ENCODE measurements around the gene LZTFL1.

The LZTFL1 gene

DNA sequence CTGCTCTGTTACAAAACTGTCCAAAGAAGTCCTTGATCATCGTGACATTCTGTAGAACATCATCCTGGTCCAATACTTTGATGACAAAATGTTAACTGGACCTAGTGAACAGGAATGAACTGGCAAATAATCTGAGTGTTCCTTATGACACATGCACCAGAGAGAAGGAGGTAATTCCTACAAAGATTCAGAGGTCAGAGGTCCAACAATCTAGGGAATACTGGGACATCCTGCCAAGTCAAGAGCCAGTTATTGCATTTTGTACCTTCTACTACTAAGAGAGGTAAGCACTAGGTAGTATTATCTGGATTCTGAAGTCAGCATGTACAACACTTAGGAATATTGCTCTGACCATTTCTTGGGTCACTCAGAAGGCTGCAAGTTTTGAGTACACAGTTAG is 20.8 kb downstream of the LZTFL1 start:
- DNase-seq, result no peak
- in situ Hi-C loops (cut with HindIII; ENCODE audit: low pct_ligation_motif_present, low pct_unique_long_range_greater_than_20kb, low sequenced_read_pairs), result no loop called here

DNA sequence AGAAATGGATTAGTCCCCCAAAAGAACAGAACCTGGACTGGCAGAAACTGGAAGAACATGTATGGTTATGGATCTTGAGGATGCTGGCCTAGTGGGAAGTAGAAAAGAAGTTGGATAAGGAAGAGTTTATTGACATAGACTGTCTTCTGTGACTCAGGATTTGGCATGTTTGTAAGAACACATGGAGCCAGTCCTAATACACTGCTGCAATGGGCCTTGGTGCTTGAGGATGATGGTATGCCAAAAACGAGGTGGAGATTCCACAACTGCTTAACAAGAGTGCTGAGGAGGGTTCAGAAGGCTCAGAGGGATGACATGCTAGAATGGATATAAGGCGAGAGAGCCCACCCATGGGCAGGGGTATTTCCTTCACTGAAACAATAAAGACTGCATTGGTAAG is 22.4 kb downstream of the LZTFL1 start:
- DNase-seq, result no peak
- in situ Hi-C loops (cut with HindIII; ENCODE audit: low pct_ligation_motif_present, low pct_unique_long_range_greater_than_20kb, low sequenced_read_pairs), result no loop called here

DNA sequence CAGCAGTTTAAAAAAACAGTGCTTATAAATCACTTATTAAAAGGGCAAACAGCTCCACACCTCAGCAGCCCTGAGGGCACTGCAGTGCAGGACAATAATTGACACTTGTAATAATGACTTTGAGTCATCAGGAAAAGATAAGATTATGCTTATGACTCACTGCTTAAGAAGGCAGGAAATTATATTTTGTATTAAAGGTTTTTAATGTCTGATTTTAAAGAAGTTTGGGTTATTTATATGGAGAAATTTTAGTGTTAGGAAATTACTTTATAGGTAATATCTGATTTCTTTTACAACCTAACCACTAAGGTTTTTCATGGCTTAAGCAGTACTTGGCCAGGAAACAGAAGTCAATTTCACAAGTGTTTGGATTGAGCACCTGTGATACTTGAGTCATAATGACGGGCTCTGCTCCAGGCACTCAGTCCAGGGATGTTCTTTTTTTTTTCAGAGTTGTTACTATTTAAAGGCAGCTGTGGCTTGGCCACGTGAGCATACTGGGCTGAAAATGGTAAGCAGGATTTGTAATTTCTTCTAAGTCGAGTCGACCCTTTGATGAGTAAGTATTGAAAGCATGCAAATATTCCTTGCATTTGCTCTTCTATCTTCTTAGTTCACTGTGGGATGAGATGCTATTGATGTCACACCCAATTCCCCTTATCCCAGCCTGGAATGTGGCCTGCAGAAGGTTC is 23.9 kb downstream of the LZTFL1 start:
- DNase-seq, result peak; percentile 89
- in situ Hi-C loops (cut with HindIII; ENCODE audit: low pct_ligation_motif_present, low pct_unique_long_range_greater_than_20kb, low sequenced_read_pairs), result no loop called here

DNA sequence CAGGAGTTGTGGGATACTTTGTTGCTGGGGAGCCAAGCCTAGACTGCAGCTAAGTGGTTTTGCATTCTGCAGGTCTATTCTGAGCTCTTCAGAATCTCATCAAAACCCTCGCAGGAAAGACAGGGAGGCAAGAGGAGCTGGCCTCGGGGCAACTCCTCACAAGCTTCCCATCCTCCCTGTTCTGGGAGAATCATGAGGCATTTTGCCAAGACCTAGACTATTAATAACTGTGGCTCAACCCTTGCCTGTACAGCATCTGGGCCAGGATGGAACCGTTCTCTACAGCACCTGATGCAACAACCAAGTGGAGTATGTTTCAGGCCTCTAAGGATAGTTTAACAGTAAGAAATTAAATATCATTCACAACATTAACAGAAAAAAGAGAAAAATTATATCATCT is 25.4 kb downstream of the LZTFL1 start:
- no peak for DNase-seq
- in situ Hi-C loops (cut with HindIII; ENCODE audit: low pct_ligation_motif_present, low pct_unique_long_range_greater_than_20kb, low sequenced_read_pairs), result no loop called here

DNA sequence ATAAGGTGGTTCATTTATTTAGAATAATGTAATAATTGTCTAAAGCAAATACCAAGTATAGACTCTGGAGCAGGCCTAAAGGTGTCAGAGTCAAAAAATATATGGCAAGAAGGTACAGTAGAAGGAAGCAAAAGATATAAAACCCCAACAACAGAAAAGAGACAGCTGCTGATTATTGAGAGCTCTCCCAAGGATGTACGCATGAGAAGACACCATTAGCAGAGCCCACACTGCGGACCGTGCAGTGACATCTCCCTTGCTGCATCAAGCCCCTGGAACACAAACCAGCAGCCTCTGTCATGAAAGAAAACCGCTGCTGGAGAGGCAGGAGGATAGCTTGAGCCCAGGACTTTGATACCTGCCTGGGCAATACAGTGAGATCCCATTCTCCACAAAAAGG is 27.6 kb downstream of the LZTFL1 start:
- in situ Hi-C loops (cut with HindIII; ENCODE audit: low pct_ligation_motif_present, low pct_unique_long_range_greater_than_20kb, low sequenced_read_pairs), result no loop called here
- DNase-seq, result no peak

DNA sequence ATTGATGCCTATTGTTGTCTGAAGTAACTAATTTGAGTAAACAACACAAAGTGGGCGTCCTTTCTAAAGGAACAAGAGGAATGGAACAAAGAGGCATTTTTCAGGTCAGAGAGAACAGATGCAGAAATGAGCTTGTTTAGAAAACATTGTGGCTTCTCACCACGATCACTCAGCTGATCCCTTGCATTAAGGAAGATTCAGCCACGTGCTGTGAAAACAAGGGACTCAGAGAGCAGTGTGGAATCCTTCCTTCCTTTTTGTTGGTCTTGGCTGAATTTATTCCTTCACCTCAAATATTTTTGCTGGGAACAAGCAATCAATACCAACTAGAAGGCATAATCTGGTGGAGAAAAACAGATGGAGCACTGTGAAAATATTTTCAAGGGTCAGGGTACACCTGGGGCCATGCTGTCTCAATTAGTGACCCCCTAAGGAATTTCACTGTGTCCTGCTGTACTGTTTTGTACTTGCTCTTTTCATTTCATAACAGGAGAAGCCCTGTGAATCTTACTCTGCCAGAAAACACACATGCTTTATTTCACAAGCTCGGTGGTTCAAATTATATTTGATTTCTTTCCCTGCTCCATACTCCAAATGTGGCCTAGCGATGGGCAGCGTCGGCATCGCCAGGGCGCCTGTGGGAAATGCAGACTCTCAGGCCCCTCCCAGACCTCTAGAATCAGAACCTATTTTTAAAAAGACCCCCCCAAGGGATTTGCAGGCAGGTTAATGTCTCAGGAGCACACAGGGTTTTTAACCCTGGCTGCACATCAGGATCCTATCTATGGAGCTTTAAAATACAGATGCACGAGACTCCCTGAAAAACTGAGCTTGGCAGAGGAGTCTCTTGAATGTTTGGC is 34.0 kb downstream of the LZTFL1 start:
- in situ Hi-C loops (cut with HindIII; ENCODE audit: low pct_ligation_motif_present, low pct_unique_long_range_greater_than_20kb, low sequenced_read_pairs), result no loop called here
- DNase-seq, result no peak

DNA sequence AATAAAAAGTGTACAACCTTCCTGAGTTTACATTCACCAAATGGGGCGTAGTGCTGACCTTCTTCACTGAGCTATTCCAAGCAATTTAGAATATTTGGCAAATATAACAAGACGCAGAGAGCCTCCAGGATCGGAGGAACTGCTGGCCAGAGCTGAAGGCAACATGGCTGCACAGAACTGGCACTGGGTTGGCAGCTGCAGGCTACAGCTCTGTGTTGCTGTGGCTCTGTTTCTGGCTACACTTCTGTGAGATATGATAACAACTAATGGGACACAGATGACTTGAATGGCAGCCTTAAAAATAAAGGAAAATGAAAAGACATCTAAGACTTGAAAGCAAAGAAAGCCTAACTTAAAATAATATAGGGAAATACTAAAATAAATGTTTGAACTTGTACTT is 34.8 kb downstream of the LZTFL1 start:
- in situ Hi-C loops (cut with HindIII; ENCODE audit: low pct_ligation_motif_present, low pct_unique_long_range_greater_than_20kb, low sequenced_read_pairs), result no loop called here

DNA sequence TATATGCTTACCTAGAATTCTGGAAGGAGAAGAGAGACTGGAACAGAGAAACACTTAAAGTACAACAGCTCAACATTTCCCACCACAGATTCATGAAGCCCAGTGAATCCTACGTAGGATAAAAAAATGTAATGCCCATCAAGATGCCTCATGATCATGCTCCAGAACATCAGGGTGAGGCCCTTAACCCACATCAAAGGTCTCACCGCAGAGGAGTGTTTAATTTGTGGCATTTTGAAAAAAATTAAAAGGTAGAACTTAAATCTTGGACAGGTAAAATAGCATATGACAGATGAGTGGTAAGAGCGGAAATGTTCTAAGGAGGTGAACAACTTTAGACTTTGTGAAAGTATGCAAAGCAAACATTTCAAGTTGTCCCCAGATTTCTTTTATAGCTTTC is 35.8 kb downstream of the LZTFL1 start:
- in situ Hi-C loops (cut with HindIII; ENCODE audit: low pct_ligation_motif_present, low pct_unique_long_range_greater_than_20kb, low sequenced_read_pairs), result no loop called here

More for the DNA sequence above, 34.8 kb downstream of the LZTFL1 start:
- DNase-seq, result no peak

DNA sequence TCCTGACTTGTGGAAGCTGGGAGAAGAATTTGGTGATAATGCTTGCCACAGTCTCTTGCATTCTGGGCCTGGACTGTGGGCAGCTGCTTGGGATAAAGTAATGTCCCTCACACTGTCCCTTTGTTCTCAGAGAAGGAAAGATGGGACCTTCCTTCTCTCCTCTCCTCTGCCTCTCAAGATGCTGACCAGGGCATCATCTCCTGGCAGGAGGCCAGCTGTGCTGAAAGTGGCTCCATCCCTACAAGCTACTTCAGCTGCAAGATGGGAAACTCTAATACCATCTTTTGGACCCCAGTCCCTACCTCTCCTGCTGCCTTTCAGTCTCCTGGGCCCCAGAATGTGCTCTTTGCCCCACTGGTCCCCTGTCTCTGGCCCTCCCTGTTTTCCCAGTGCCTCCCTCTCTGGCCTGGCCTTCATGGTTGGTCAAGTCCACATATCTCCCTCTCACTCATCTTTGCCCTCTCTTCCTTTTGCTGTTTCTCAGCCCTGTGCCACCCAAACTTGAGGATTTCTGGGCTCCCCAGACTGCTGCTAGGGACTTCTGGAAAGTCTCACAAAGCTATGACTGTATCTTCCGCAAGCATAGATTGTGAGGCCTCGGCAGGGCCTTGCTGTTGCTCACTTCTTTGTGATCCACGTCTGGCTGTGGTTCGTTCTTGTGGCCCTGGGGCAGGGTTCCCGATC is 38.5 kb downstream of the LZTFL1 start:
- in situ Hi-C loops (cut with HindIII; ENCODE audit: low pct_ligation_motif_present, low pct_unique_long_range_greater_than_20kb, low sequenced_read_pairs), result no loop called here
- DNase-seq, result no peak

More for the DNA sequence above, 35.8 kb downstream of the LZTFL1 start:
- no peak for DNase-seq

DNA sequence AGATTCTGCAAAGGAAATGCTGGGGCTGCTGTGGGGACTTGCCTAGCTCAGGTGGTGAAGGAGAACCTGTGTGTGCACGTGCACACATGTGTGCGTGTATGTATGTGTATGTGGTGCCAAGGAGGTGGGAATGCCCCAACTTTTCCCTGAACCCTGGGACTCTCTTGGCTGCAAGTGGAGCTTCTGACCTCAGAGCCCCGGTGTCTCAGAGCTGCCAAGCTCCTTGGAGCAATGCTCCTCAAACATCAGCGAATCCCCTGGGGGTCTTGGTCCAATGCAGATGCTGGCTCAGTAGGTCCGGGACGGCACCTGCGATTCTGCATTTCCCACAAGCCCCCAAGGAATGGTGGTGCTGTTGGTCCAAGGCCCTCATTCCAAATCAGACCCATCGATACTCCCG is 39.8 kb downstream of the LZTFL1 start:
- in situ Hi-C loops (cut with HindIII; ENCODE audit: low pct_ligation_motif_present, low pct_unique_long_range_greater_than_20kb, low sequenced_read_pairs), result no loop called here
- no peak for DNase-seq

DNA sequence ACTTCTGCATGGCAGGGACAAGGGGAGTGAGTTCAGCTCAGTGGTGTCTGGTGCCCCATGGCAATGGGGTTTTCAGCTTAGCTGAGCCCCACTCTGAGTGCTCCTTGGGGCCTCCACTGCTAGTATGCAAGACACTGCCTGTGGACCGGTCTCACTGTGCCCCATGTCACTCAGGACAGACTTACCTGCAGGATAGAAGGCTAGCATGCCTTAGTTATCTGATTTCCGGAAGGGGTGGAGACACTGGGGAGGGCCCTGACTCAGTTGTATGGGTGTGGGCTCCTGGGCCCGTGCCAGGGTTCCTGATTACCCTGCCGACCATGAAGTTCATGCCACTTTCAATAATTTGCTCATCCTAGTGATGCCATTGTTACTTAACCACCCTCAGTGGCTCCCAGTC is 41.3 kb downstream of the LZTFL1 start:
- in situ Hi-C loops (cut with HindIII; ENCODE audit: low pct_ligation_motif_present, low pct_unique_long_range_greater_than_20kb, low sequenced_read_pairs), result no loop called here
- no peak for DNase-seq

DNA sequence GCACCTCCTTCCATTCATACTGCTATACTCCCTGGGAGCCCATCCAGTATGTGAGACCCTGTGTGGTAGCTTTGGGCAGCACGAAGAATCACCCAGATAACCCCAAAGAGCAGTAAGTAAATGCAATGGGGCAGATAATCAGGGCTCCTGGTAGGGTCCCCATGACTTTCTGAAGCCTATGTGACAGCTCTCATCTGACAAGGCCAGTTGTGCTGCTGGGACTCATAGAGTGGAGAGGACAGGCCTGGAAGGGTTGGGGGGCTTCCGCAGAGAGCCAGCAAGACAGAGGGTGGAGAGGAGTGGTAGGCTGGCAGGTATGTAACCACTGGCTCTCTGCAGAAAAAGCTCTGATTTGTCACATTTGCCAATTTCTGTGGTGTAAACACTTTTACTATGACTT is 42.3 kb downstream of the LZTFL1 start:
- in situ Hi-C loops (cut with HindIII; ENCODE audit: low pct_ligation_motif_present, low pct_unique_long_range_greater_than_20kb, low sequenced_read_pairs), result no loop called here

DNA sequence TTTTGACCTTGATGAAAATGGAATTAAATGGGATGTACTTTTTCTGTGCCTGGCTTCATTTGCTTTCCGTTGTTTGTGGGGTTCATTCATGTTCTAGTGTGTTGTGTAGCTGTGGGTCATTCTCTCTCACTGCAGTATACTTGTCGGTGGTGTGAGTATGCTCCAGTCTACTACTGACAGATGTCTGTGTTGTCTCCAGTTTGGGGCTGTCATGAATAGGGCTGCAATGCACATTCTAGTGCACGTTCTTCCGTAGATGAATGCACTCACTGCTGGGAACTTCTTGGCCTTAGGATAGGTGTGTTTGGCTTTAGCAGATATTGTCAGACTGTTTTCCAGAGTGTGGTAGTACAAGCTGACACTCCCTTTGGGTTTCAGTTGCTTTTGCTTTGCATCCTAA is 43.9 kb downstream of the LZTFL1 start:
- in situ Hi-C loops (cut with HindIII; ENCODE audit: low pct_ligation_motif_present, low pct_unique_long_range_greater_than_20kb, low sequenced_read_pairs), result no loop called here
- no peak for DNase-seq

More for the DNA sequence above, 42.3 kb downstream of the LZTFL1 start:
- no peak for DNase-seq

DNA sequence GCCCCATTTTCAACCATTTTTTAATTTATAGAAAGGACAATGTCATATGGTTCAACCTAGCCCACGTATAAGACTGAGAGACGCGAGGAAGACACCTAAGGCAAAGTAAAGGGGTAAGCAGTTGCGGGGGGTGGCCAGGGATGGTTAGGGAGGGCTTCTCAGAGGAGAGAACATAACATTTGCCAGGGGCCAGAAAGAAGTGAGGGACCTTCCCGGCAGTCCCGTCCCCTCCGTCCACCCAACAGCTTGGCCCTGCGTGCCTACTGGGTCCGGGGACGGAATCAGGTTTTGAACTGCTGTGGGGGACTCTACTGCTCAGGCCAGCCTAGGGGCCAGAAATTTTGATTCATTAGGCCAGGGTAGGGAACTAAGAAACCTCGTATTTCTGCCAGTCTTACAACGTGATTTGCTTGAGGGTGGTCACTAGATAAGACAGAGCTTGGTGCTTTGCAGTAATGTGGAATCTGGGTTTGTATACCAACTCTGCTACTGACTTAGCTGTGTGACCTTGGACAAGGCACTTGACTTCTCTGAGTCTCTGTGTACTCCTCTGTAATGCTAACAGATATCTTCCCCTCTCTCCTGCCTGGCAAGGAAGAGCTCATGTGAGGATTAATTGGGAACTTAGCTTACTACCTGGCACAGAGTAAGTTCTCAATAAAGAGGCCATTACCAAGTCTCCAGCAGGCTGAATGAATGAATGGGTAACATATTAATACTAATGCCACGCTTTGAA is 44.8 kb downstream of the LZTFL1 start:
- no peak for DNase-seq
- in situ Hi-C loops (cut with HindIII; ENCODE audit: low pct_ligation_motif_present, low pct_unique_long_range_greater_than_20kb, low sequenced_read_pairs), result no loop called here

DNA sequence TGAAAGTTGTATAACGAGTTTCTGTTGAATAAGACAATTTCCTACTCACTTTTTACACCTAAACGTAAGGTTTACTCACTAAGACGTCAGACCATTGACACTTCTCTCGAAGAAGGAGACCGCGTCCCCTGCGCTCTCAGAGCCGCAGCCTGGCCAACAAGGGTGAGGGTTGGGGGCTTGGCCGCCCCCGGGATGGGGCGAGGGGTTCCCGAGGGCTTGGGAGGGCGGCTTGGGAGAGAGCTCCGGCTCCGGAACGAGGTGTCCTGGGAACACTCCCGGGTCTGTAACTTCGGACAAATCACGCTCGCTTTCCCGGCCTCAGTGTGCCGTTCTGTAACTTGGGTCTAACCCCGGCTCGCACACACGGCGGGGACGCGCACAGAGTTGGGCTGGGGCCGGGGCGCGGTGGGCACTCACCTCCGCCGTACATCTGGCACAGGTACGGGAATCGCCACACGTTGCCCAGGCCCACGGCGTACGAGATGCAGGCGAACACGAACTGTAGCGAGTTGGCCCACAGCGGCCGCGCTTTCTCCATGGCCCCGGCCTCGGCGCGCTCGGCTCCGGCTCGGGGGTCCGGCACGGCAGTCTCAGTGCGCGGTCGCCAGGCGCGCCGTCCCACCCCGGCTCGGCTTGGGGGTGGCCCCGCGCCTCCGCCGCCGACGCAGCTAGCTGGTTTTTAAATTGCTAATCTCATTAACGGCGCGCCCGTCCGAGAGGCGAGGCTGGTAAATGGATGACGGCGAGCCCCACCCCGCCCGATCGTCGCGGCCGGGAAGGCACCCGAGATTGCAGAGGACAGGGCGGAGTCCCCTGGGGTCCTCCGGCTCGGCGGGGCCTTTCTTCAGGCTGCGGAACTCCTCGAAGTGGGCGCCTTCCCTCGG is 45.8 kb downstream of the LZTFL1 start, which contains the start of gene SLC6A20:
Gene SLC6A20 (minus strand): TSS at position 655 of the 884 bp plus-strand sequence. CDS start 117 bp downstream, at position 538.
- in situ Hi-C loops (cut with HindIII; ENCODE audit: low pct_ligation_motif_present, low pct_unique_long_range_greater_than_20kb, low sequenced_read_pairs), result no loop called here
- no peak for DNase-seq

DNA sequence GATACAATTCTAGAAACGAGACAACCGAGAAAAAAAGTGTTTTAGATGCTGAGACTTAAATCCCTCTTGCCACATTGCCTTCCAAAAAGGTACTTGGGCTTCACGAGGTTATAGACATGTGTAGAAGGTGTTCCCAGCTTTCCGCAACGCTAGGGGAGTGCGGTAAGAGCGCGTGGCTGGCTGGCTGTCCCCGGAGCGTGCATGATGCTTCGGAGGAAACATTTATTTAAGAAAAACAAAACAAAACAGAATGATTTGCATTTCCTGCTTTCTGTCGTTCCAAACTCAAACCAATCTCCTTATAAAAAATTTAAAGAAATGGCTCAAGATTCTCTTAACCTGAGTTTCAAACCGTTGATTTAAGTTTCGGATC is 46.4 kb downstream of the LZTFL1 start:
- DNase-seq, result no peak
- in situ Hi-C loops (cut with HindIII; ENCODE audit: low pct_ligation_motif_present, low pct_unique_long_range_greater_than_20kb, low sequenced_read_pairs), result no loop called here

DNA sequence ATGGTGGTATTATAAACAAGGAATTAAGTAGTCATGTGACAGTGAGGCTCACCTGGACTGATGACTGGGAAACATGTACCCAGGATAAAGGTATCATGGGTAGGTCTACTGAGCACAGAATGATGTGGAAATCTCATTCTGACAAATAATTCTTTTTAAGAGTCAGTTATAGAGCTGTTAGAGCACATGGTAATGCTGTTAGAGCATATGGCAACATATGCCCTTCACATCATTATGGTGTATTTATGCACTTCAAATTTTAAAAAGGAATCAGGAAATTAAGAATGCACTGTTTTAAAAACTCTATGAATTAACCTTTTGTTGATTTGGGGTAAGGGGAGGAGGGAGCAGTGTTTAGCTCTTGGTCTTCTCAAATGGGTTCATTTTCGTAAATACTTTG is 47.3 kb downstream of the LZTFL1 start:
- DNase-seq, result no peak
- in situ Hi-C loops (cut with HindIII; ENCODE audit: low pct_ligation_motif_present, low pct_unique_long_range_greater_than_20kb, low sequenced_read_pairs), result no loop called here

DNA sequence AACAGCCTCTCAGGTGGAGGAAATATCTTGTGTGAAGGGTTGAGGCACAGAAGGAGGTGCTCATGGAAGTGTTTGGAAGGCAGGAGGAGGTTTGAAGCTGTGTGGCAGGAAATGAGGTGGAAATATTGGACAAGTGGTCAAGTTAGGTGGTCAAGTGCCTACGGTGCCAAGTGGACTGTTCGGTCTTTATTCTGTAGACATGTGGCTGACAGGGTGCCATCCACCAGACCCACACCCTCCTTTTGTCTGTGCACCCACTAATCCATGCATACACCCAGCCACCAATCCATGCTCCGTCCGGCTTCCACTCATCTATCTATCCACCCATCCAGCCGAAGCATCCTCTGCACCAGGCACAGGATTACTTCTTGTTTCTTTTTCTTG is 47.8 kb downstream of the LZTFL1 start:
- in situ Hi-C loops (cut with HindIII; ENCODE audit: low pct_ligation_motif_present, low pct_unique_long_range_greater_than_20kb, low sequenced_read_pairs), result no loop called here
- no peak for DNase-seq

All from ACHN (cell line).